B cell (primary cell): ENCODE data around the gene PI4KA.

Experiments used
- CTCF ChIP-seq: fragments of 200-600 bp; IDR thresholded peaks from one replicate; pipeline ENCODE4 v1.8.0; 2022; ENCODE audit warnings: antibody characterized with exemption, mild to moderate bottlenecking
- EZH2 ChIP-seq: IDR thresholded peaks from 2 replicates; pipeline ENCODE4 v1.6.1; 2012; ENCODE audit warnings: borderline replicate concordance, low read depth, mild to moderate bottlenecking, moderate library complexity, low read length; ENCODE audit not compliant: insufficient read depth, poor library complexity, severe bottlenecking

- TF ChIP-seq EZH2 (no peak), CTCF (no peak)
These were observed 44.3 kb downstream of the PI4KA start for GRCh38 chr22:20814221-20814808.
